Vagina (tissue), 2 donors: ENCODE results near the gene GSTK1.

ENCODE experiments used
- CTCF ChIP-seq, 3 experiments: fragments of 450-650 bp in 2 of 3; fragments of 200-600 bp in 1 of 3; sonication (generic) in 1 of 3; IDR thresholded peaks; one replicate each; pipeline ENCODE4 v1.5.1; 2017 to 2019; ENCODE audit warnings: antibody characterized with exemption in 3 of 3, mild to moderate bottlenecking in 2 of 3, moderate library complexity in 2 of 3
- POLR2A ChIP-seq, 2 donors: fragments of 450-650 bp; IDR thresholded peaks; one replicate each; pipeline ENCODE4 v1.6.1; 2017; ENCODE audit warnings: antibody characterized with exemption in 2 of 2, mild to moderate bottlenecking in 2 of 2, moderate library complexity in 2 of 2
- POLR2AphosphoS5 ChIP-seq, 2 donors: sonication (generic); formaldehyde crosslinking; IDR thresholded peaks; one replicate each; pipeline ENCODE4 v1.9.0; 2017; ENCODE audit warnings: antibody characterized with exemption in 2 of 2, mild to moderate bottlenecking in 2 of 2, low read depth in 1 of 2; ENCODE audit not compliant: insufficient read depth in 1 of 2

GRCh38 chr7:143256325-143256724 is 6.9 kb upstream of the GSTK1 start:
- TF ChIP-seq CTCF (IDR thresholded peaks at IDR 0.05) (no peak), POLR2A (IDR thresholded peaks at IDR 0.05) (no peak), POLR2AphosphoS5 (IDR thresholded peaks at IDR 0.05; ENCODE audit: insufficient read depth in 1 of 2, low read depth in 1 of 2) (no peak)
